ENCODE data around the gene MSRB3.

The MSRB3 gene

DNA sequence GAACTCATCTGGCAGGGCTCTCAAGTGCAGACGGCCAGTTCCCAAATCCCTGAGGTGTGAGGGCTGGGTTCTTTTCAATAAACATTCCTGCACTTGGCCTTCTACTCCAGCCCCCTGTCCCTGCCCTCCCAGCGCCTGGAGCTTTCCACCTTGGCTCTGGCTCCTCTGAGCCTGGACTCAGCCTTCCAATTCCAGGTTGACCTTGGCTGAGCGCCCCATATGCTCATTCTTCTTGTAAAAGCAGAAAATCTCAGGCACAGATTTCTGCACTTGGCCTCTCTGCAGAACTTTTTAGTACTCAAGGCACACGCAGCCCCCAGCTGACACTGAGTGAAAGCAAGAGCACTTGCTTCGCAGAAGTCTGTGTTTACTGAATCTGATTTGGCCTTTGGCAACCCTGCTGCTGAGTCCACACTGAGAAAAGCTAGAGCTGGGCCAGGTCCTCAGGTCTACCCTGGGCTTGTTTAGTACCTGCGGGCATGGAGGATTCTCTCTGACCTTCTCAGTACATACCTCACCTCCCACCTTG is 222.7 kb downstream of the MSRB3 start:
- no peak for DNase-seq

DNA sequence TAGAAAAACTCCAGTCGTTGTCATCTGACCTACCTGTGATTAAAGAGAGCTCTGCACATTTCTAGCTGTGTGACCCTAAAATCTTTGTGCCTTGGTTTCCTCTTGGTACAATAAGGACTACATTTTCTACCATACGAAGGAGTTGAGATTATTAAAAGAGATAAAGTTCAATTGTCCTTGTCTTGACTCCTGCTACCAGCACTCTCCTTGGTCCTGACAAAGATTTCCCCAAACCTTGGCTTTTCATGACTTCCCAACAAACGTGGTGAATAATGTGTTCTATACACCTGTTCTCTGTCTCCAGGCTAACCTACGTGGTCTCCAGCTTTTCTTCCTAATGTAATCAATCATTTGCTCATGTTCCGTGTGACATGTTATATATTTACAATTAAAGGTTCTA is 223.5 kb downstream of the MSRB3 start:
- no peak for DNase-seq

DNA sequence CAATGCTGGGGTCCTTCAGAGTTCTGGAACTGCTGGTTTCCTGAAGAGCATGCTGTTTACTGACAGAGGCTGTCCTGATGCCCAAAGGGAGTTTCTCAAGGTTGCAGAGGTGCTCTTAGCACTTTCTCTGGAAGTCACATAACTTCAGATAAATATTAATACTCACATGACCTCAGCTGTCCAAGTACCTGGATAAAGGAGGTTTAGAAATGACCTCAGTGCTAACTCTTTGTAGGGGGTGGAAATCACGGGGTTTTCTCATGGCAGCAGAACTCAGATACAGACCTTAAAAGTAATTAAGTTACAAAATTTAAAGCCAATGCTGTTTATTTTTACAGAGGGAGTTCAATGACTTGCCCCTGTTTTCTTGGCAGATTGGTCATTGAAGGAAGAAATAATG is 225.9 kb downstream of the MSRB3 start:
- no peak for DNase-seq

DNA sequence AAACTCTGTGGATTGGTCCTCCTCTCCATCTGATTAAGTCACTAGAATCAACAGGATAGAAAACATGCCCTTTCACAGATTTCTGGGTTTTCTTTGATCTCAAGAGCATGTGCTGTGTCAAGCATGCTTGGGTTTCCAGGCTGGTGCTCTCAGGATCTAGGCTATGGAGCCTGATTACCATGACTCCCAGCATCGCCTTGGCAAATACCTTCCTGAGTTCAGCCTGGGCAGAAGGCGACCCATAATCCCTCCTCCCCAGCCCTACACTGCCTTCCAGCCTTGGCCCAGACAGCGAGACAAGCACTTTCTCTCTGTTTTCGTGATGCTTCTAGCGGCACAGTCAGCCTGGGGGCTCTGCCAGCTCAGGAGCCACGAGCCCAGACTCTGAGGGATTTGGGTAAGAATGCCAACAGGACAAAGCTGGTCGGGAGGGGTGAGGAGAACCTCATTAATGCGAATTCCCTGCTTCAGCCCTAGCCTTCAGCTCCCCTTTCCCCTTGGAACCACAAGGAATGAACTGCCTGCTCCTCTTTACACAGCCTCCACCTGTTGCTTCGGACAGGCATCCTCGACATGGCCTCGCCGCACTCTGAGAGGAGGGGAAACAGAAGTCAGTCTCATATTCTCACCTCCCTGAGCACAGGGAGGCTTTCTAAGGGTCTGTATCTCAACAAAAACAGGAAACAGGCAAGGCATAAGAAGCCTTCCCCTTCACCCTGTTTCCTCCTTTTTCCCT is 227.1 kb downstream of the MSRB3 start:
- DNase-seq: no peak

DNA sequence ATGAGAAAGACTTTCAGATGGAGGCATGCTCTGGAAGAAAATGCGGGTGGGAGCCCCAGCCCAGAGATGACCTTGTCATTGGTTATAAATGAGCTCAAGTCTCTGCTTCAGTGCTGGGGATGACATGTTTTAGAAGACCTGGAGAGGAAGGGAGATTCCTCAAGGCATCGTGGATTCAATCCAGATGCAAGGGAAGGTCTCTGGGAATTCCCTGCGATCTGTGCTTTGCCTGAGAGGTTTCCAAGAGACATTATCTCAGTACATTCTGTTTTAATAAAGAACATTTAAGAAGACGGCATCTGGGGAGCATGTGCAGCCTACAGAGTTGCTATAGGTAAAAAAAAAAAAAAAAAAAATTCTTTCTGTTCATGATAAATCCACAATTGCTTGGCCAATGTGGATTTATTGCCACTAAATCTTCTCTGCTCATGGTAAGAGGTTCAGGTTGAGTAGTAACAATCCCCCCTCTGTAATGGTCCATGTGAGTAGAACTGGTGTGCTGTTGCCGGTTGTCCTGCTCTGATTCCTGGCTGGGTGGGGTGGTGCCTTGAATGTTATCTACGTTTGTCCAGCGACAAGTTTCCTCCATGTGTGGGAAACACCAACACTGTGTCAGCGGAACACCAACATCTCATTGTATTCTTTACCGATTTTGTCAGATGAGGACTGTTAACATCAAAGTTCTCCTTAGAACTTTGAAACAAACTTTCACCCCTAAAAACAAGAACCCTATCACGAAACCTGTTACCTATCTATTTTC is 230.0 kb downstream of the MSRB3 start:
- no peak for DNase-seq

DNA sequence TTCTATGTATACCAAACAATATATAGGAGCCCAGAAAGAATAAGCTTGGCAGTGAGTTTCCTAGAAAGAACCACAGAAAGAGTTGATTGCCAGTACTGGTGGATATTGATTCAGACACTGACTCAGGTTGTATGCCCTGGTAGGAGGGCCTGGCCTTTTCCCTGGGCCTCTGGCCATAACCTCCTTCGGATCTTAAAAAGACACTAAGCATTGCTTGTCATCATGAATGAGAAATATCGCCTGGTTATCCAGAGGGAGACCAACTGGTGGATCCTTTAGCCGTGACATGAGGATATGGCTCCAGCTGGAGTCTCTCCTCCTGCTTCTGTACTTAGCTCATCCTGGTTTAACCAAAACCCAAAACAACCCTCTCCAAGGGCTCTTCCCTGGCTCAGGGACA is 231.5 kb downstream of the MSRB3 start:
- no peak for DNase-seq

DNA sequence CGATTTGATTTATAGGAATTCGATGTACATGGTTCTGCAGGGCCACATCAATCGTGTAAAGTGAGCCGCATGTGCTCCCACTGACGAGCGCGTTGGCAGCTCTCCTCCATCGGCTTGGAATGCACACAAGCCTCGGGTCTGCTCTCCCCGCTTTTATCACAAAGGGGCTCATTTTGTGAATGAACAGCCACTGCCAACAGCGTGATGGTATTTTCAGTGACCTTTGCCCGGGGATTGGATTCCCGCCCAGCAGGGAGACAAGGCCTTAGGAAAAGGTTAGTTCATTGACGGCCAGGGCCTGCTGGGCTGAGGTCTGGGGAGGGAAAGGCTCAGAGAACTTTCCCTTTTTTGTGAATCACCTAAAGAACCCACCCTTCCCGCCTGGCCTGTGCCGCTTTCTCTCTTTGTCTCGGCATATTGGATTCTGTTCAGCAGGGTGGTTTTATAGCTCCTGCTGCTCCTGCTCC is 232.1 kb downstream of the MSRB3 start:
- DNase-seq: no peak

DNA sequence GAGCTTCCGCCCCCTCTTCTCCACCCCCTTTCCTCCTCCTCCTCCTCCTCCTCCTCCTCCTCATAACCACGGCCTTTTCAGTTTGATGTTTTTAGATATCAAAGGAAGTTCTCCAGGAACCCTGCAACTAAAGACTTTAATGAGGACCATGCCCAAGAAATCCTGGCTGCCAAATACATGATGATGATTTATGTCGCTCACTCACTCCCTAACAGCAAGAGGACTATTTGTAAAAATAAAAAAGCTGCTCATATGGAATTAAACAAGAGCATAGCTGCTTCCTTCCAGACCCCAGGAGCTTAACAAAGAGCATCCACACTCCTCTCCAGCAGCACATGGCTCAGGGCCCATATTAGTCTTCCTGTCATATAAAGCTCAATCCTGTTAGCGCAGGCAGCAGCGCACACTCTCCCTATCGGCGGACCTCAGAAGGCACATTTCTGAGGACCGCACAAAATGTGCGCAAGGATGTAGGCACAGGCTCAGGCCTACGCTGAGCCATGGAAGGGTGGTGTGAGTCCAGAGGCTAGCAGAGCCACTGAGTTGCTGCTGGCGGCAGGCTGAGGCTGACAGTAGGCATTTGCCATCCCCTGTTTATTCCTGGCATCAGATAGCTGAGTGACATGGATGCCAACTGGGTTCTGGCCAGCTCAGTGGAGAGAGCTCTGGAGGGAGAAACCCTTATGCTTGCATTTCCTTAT is 232.8 kb downstream of the MSRB3 start:
- DNase-seq: peak; percentile 60

DNA sequence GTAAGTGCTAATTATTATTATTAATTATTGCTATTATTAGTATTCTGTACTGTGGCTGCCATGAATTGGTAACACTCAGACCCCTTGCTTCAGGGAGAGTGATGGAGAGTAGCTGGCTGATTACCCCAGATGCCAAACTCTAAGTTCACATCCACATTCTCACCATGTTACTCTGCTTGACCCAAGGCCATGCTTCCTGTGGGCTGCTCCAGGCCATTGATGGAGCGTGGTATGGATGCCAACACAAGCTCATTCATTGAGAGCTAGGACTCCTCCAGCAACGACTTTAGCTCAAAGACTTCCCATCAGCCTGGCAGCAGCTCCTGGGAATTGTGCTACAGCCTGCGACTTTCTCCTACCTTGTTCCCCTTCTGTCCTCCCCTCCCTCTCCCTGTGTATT is 233.4 kb downstream of the MSRB3 start:
- DNase-seq: no peak

All from NCI-H2029 (cell line).